HG03520 (cell line): ENCODE results near the gene TMEM59.
"Not testable (repeated sequence)": the region's sequence is repeated elsewhere in the genome, so short reads cannot be mapped to it uniquely, and the experiment has no call there.

Experiments
- ATAC-seq: cut with Tn5 transposase; IDR thresholded peaks from one replicate; pipeline ENCODE4 v1.9.1; 2021; ENCODE audit warnings: mild to moderate bottlenecking, moderate library complexity; ENCODE audit not compliant: unreplicated experiment

The TMEM59 gene, protein sequence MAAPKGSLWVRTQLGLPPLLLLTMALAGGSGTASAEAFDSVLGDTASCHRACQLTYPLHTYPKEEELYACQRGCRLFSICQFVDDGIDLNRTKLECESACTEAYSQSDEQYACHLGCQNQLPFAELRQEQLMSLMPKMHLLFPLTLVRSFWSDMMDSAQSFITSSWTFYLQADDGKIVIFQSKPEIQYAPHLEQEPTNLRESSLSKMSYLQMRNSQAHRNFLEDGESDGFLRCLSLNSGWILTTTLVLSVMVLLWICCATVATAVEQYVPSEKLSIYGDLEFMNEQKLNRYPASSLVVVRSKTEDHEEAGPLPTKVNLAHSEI

DNA sequence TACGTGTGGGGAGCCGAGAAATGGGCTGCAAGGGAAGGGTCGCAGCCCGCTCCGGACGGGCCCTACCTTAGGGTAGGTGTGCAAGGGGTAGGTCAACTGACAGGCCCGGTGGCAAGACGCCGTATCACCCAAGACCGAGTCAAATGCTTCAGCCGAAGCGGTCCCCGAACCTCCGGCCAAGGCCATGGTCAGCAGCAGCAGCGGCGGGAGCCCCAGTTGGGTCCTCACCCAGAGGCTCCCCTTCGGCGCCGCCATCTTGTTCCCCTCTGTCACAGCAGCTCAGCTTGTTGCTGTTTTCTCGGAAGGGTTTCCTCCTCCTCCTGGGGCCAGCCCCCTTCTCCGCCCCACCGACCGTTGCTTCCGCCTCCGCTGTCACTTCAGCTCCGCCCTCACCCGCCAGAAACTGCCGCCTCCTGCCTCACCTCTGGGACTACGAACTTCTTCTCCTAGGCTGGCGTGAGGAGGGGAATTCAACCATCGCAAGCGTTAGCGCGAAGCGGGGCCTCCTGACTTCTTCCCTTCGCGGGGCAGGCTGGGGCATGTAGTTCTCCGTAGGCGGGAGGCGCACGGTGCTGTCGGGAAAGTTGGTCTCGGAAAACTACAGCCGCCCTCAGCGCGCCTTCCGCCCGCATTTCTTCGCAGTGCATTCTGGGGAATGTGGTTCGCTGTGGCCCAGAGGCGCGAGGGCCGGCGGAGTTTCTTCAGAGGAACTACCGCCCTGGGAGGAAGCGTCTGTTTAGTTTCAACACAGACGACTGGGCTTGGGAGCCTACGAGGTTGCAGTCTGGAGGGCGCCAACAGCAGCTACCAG lies at the start of gene TMEM59, which contains the start of gene TCEANC2:
TSS of gene TMEM59 (minus strand) at position 271 of the 811 bp plus-strand sequence. CDS start at position 255, 16 bp downstream.
TSS of gene TCEANC2 (plus strand) at position 675 of the 811 bp plus-strand sequence. CDS start 815 bp downstream, outside the sequence.
- ATAC-seq, result peak; percentile 85

DNA sequence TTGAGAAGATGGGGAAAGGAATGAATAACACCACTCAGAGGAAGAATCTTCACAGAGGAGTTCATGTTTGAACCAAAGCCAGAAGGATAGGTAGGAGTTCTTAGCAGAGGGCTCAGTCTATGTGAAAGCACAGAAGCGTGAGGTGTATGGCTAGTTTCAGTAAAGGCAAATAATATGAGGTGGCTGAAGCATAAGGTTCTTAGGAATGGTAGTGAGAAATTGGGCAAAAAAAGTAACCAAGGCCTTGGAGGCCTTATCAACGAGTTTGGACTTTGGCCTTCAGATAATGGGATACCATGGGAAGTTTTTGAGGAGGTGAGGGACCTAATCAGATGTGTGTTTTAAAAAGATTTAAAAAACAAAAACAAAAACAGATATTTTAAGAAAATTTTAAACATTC lies 47.5 kb upstream of the TMEM59 start:
- no peak for ATAC-seq

DNA sequence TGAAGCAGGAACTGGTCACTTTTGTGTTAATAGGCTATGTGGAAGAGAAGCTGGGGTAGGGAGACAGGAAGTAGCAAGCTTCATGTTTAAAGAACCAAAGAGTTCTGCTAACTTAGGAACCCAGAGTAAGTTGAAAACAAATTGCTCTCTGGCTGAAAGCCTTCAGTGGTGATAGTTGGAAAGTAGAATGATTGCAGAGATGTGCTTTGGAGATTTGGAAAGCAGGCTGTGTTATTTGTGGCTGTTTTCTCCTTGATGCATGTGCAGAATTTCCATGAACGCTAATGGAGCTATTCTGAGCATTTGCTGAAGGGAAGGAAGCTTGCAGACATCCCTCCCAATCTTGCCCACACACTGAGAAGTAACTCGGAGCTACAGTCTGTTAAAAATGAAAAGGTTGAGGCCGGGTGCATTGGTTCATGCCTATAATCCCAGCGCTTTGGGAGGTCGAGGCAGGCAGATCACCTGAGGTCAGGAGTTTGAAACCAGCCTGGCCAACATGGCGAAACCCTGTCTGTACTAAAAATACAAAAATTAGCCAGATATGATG lies 46.1 kb upstream of the TMEM59 start:
- no peak for ATAC-seq

DNA sequence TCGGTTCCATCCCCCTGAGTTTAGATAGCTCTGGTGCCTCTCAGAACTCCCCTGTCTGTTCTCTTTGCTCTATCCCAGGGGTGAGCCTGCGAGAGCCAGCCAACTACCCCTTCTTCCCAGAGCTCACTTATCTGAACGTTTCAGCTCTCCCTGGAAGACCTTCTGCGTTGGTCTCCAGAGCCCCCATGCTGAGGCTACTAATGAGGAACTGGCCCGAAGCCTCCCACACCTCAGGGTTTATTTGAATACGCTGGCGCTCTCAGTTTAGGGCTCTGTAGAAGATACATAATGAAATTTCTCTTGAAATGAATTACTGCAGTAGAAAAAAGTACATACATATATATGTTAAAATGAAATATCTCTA lies 43.9 kb upstream of the TMEM59 start:
- ATAC-seq, result no peak

DNA sequence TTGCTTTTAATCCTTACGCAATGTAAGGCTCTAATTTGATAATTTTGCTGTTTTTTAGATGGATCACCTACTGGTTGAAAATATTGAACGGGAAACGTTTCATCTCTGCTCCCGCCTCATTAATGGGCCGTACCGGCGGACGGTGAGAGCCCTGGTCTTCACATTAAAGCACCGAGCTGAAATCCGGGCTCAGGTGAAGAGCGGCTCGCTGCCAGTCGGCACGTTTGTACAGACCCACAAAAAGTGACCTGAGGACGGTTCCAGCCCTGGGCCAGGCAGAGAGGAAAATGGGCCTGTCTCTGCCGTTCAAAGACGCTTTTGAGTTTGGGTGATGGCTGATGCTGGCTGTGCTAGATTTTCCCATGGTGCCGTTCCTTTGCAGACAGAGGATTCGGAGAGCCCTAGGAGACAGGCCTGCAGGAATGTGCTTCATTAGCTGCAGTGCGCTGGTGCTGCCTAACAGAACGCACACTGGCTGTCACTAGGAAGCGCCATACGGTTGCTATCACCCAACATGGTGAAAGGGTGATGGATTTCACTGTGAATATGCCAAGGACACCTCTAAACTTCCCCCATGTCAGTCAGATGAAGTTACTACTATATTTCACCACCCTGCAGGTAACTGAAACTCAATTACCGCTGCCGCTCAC lies 43.3 kb upstream of the TMEM59 start:
- ATAC-seq, result no peak

DNA sequence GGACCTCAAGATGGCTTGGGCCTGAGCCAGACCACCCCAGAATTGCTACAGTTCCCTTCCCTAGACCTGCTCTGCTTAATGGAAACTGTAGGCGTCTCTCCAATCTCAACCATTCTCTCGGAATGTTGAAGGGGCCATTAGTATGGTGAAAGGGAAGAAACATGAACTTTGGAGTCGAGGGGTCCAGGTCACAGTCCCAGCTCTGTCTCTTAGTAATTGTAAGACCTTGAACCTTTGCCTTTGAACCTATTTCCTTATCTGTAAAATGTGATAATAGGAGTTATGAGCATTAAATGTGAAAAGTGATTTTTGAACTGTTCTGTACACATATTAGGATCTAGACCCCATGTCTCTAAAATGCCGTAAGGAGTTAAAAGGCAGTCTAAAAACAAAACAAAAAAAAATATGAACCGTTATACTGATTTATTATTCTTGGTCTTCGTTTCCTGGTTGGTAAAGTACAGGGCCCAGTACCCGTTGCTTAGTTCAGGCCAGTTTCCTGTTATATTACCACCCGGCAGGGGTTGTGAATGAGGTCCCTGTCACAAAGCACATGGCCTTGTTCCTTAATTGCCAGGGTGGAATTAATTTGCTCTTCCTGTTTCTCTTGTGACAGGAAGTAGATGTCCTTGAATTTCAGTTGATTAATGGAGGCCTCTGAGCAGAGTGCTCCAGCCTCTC lies 42.7 kb upstream of the TMEM59 start:
- no peak for ATAC-seq

DNA sequence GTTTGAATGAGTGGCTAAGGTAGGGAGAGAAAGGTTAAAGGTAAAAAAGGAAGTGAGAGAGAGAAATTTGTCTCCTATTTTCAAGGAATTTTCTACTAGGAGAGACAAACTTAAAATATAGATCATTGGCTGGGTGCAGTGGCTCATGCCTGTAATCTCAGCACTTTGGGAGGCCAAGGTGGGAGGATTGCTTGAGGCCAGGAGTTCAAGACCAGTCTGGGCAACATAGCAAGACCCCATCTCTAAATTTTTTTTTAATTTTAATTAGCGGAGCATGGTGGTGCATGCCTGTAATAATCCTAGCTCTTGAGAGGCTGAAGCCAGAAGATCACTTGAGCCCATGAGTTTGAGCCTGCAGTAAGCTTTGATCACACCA lies 41.7 kb upstream of the TMEM59 start:
- not testable (repeated sequence) for ATAC-seq

DNA sequence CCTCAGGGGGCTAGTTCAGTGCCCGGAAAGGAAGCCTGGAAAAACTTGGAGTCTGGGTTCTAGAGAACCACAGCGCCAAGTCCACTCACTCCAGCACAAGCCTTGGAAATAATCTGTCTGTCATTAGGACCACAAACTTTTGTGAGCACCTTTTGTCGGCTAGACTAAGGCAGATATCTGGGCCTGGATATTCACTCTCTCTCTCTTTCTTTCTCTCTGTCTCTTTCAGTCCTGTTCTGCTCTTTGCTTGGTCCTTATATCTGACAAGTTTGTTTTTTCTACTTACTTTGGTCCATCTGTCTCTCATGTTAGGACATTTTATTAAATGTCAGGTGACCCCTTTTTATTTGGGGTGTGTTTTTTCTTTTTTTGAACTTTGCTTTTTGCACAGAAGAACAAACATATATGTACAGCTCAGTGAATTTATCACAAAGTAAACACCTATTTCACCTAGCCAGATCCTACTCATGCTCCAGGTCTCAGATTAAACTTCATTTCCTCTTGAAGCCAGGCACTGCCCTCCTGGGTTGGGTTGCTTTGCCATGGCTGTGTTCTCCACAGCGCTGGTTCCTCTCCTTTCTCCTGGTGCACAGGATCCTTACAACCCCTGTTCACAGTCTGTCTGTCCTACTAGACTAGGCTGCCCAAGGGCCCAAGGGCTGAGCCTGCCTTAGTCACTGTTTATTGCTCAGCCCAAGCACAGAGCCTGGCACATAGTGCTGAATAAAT lies 41.2 kb upstream of the TMEM59 start:
- no peak for ATAC-seq

DNA sequence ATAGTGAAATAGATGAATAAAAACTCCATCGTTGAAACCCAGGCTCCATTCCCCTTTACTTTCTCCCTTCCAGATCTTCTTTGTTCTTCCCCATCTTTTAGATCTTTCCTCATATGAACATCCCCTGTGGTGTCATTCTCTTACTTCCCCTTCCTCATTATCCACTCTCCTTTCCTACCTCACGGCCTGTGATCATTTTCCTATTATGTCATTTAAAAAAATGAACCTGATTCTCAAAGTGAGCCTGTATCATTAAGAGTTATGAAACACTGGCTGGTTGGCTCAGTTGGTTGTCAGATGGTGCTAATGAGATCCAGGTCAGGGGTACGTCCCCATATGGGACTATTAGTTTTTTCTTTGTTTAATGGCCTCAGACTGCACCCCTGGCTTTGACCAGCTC lies 38.7 kb upstream of the TMEM59 start:
- ATAC-seq, result no peak

DNA sequence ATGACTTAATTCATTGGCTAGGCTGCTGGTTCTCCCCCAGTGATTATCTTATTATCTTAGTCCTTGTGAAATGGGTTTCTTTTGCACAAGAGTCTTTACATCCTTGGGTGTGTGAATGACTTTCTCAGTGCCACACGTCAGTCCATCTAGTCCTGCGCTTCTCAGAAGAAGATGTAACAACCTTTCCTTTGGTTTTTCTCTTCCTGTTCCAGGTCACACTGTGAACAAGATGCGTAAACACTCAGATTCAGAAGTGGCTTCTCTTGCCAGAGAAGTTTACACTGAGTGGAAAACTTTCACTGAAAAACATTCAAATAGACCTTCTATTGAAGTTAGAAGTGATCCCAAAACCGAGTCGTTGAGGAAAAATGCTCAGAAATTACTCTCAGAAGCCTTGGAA lies 35.4 kb upstream of the TMEM59 start:
- no peak for ATAC-seq

DNA sequence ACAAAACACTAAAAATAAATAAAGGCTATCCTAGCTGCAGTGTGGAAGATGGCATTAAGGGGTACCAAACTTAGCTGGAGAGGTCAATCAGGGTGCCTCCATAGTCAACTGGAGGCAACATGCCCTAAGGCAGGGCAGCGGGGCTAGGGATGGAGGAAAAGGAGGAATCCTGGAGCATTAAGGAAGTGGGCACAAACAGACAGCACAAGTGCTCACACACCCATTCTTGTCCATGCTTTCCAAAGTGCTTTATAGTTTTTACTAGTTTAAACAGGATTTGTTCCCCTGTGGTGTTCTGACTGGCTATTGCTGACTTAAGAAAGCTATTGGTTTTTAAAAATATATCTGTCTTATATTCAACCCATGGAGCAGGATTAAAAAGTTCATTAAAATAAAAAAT lies 33.8 kb upstream of the TMEM59 start:
- ATAC-seq, result no peak

DNA sequence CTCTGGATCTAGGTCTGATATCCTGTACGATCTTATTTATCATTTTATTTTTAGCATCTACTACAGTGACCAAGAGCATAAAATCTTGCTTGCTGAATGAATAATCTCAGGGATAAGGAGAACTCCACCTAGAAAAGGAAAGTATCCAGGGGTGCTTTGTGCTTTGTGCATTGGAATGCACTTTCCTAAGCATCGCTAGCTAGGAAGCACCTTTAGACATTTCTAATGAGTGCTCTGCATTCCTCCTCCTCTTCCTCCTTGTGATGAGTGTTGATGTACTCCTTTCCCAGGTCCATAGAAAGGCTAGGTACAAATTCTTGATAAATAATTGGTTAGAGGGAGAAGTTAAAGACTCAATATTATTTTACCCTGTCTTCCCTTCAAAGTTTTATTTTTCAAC lies 31.8 kb upstream of the TMEM59 start:
- ATAC-seq, result no peak

DNA sequence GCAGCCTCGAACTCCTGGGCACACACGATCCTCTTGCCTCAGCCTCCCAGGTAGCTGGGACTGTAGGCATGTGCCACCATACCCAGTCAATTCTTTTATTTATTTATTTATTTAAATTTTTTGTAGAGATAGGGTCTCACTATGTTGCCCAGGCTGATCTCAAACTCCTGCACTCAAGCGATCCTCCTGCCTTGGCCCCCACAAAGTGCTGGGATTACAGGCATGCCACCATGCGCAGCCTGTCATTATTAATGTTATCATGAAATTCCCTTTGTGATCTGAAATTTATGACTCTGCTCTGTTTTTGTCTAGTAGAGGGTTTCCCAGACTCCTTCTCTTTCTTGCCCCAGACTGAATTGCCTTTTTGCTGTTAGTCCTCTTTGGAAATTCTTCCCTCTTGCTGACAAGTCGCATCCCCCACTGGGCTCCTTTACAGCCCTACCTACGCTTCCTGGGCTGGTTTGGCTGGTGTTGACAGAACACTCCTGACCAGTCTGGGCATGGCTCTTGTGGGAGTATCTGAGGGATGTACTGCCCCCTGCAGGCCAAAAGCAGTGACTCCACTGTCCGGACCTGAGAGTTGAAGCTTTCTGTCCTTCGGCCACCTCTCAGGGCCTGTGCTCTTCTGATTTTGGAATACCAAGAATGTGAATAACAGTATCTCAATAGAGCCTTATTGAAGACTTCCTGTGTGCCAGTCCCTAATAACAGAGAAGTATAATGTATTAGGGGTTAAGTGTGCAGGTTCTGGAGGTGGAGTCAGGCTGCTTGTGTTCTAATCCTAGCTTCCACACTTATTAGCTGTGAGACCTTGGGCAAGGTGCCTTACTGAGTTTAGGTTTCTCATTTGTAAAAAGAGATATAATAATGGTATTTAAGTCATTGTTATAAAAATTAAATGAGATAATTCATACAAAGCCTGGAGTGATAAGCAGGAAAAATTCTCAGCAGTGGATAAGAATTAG lies 28.6 kb upstream of the TMEM59 start:
- ATAC-seq, result no peak

DNA sequence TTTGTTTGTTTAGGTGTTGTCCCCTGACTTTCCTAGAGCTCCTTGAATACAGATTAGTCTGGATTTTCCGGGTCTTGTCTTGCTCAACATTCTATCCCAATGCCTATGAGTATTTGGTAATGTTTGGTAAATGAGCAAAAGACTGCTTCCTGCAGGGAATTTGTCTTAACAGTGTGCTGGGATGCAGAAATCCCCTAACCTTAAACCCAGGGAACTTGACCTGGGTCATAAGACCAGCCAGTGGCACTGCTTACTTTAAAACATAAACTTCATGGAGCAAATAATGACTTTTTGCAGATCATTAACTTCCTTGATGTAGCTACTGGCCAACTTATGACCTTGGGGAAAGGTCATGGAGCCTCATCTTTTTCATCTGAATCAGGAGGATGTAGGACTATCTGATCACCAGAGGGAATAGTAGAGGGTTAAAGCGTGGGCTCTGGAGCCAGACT lies 27.6 kb upstream of the TMEM59 start:
- ATAC-seq, result no peak

DNA sequence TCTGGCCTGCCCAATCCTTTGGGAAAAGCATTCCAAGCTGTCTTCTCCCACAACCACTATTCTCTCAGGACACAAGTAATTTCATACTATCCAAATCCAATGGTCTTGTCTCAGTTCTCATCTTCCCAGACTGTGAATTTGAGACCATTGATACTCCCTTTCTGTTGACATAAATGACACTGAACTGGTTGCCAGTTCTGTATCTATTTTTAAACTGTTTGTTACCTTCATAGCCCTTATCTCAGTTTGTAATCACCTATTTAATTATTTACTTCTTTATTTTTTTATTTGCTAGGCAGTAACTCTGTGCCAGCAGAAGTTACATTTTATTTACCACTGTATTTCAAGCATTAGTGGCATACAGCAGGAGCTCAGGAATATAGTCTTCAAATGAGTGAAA lies 24.4 kb upstream of the TMEM59 start:
- no peak for ATAC-seq

DNA sequence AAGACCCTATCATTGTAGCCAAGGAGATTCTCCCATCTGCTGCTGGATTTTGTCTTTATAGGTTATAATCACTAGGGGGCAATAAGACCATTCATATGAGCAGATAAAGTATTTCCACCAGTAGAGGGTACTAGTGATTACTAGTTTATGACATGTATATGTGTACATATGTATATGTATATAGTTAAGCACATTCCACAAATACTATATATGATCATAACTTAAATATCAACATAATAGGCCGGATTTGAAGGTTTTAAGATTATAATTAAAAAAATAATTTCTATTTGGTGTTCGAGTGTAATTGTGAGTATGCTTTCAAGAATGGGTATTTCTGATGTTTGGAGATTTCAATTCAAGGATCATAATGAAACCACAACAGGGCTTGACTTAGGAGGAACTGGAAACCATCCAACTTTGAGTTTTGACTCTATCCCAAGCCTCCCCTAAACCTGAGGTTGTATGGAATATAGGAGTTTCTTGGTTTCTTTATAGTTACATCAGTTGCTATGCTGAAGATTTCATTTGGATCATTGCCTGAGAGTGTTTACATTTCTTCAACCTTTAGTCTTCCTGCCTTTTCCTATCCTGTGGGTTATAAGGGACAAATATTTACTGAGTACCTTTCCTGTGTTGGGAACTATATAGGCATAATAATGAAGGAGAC lies 17.3 kb upstream of the TMEM59 start:
- ATAC-seq, result no peak

DNA sequence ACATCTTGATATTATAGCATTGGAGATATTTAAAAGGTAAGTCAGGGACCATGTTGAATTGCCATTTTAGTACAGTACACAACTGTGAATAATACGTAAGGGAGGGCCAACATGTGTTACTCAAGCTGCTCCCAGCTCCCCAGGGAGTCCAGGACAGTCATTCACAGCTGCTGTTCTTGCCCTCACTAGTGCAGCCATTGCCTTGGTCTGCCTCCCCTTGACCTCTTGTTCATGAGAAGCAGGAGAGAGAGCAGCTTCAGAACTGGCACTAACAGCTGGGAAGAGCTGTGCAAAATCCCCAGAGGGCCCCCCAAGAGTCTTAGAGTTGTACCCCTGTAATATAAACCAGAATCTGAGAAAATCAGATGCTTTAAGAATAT lies 16.8 kb upstream of the TMEM59 start:
- no peak for ATAC-seq

DNA sequence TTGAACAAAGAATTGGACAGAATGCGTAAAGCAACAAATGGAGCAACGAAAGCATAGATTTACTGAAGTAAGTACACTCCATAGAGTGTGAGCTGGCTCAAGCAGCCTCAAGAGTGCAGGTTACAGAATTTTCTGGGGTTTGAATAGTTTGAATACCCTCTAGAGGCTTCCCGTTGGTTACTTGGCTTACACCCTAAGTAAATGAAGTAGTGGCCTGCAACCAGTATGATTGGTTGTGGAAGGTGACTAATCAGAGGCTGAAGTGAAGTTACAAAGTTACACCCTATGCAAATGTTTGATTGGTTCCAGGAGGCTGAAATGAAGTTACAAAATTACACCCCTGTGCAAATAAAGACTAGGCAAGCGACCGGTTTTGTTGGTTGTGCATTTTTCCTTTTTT lies 11.3 kb upstream of the TMEM59 start:
- no peak for ATAC-seq

DNA sequence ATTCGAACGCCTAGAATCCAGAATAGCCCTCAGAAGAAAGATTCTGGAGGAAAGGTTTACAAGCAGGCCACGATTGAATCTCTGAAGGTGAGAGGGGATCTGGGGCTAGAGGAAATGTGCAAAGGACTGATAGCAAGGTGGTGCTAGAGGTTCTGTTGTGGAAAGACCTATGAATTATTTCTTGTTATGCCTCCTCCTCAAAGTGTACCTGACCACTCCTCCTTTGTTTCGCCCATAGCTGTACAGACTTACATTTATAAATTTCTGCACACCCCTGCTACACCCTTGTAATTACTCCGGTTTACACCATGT lies 1.4 kb upstream of the TMEM59 start:
- no peak for ATAC-seq
